Lung microvascular endothelial cell (primary cell): ENCODE data around the gene RBM42. TPM values are rescaled to one million over a fixed set of nuclear protein-coding genes. Genes with fewer than 3 reads are reported as not detected.
A peak's percentile ranks its signal among the peaks of the same experiment; 100 is the strongest.

Source experiments
- DNase-seq, 2 donors: peaks; one replicate each; pipeline versions ENCODE4 v3.0.0 to v3.0.0-alpha.2; 2010; ENCODE audit warnings: low read depth in 2 of 2
- total RNA-seq: library from RNA; depleted of rRNA; stranded (reverse); fragments of >200 nt; gene quantifications from 2 replicates; pipeline ENCODE4 v1.2.1, GENCODE V29; 2014

The RBM42 gene
- total RNA-seq, 1 donor from 2014 or later = 25.6 TPM

DNA sequence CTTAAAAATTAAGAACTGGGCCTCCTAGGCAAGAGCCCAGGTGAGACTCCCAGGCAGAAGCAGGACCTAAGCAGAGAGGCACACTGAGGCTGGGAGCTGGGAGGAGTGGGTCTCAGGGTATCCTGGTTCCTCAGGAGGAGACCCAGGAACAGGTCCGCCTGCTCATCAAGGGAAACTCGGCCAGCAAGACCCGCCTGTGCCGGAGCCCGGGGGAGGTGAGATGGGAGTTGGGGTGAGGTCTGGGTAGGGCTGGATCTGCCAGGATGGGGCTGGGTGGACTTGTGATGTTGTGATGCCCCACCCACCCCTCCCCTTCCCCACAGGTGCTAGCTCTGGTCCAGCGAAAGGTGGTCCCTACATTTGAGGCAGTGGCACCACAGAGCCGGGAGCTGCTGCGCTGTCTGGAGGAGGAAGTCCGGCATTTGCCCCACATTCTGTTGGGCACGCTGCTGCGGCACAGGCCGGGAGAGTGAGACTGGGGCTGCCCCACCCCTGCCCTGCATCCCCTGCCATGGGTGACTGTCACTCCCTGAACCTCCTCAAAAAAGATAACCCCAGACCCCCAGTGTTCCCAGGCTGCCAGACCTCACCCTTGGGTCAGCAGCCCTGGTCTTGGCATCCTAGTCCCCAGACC, 9.4 kb upstream of the RBM42 start:
- no peak for DNase-seq

DNA sequence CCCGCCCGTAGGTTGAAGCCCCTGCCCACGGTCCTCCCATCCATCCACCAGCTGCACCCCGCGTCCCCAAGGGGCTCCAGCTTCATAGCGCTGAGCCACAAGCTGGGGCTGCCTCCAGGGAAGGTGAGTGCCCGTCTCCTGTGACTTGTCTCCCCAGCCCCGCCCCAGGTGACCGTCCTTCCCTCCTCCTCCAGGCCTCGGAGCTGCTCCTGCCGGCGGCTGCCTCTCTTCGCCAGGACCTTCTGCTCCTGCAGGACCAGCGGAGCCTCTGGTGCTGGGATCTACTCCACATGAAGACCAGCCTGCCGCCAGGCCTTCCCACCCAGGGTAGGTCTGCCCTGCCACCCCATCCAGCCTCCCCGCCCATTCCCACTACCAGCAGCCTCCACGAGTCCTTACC, 8.8 kb upstream of the RBM42 start:
- DNase-seq = no peak

DNA sequence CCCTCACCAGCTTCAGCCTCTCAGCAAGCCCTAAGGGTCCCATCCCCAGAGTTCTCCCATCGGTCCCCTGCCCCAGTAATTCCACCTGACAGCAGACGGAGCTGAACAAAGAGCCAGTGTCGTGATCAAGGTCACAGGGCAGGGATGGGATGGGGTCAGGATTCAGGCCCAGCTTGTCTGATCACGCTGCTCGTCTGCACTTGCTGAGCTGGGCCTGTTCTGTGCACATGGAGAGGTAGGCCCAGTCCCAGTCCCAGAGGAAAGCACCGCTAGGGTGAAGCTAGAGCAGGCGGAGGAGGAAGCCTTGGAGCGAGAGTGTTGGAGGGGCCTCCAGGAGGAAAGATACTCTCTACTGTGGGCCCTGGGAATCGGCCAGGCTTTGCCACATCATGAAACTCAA, 7.1 kb upstream of the RBM42 start:
- DNase-seq = no peak

DNA sequence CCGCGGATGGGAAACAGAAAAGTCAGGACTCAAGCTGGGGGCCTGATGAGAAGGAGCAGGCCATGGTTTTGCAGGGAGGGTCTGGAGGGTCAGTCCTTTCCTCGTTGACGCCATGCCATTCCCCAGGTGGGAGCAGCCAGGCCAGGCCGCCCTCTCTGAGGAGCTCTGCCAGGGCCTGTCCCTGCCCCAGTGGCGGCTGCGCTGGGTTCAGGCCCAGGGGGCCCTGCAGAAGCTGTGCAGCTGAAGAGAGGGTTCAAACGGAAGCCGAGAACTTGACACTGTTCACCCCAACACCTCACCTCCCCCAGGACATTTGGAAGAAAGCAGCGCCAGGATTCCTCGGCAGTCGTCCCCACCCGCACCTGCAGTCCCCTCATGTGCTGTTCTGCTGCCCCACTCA, 6.1 kb upstream of the RBM42 start:
- no peak for DNase-seq

DNA sequence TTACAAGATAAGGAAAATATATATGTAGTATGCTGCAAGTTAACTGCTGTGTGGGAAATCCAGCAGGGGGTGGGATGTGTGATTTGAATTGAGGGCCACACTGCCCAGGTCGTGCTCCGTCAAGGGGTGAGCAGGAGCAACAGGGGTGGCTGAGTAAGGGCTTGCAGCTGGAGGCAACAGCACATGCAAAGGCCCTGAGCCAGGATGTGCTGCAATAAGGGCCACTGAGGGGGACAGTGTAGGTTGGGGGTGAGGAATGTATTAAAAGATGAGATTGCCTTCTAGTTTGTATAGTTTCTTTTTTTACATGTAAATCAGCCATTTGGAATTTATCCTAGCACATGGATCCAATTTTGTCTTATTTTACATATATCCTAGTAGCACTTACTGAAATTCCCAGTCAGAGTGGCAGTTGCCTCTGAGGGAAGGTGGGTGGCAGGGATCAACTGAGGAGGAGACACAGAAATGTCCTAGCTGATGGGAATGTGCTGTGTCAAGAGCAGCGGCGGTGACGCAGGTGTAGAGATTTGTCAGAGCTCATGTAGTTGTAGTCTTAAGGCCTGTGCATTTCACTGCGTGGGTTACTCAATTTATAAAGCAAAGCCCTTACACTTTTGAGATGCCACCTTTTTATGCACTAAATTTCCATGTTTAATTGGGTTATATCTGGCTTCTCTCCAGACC, 5.4 kb upstream of the RBM42 start:
- DNase-seq = no peak

DNA sequence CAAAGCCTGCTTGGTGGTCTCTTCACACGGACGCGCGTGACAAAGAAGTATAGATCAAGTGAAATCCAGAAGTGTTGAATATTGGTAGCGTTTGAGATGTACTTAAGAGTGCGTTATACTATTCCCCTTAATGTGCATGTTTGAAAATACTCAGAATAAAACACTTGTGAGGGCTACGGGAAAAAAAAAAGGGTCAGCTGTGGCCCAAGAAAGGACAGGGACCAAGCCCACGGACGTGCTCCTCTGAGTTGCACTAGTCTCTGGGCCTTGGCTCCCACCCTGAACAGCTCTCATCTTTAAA, 622 bp upstream of the RBM42 start:
- DNase-seq = no peak

DNA sequence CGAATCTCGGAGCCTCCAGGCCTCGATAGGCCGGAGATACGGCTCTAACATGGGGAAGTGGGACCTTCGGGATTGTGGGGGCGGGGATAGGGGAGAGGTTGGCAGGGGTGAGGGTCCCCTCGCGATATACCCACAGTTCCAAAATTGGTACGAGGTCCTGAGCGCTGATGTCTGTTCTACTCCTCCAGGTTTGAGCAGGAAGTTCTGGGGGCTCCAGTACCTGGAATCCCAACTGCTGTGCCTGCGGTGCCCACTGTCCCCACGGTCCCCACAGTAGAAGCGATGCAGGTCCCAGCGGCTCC, 447 bp downstream of the RBM42 start:
- no peak for DNase-seq

DNA sequence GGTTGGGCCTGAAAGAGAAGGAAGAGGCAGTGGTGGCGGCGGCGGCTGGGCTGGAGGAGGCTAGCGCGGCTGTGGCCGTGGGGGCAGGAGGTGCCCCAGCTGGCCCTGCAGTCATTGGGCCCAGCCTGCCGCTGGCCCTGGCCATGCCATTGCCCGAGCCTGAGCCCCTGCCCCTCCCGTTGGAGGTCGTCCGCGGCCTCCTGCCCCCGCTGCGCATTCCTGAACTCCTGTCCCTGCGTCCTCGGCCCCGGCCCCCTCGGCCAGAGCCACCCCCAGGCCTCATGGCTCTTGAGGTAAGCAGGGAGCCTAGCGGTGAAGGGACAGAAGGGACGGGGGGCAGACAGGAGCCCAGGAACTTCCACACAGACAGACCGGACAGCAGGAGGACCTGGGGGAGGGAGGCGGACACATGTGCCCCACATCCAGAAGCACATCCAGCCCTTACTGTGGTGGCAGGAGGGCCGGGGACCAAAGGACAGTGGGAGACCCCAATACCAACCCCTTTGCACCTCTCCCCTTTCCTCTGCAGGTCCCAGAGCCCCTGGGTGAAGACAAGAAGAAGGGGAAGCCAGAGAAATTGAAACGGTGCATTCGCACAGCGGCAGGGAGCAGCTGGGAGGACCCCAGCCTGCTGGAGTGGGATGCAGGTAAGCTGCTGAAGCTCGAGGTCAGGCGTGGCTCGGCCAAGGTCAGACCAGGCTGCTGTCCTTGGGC, 5.0 kb downstream of the RBM42 start:
- no peak for DNase-seq

DNA sequence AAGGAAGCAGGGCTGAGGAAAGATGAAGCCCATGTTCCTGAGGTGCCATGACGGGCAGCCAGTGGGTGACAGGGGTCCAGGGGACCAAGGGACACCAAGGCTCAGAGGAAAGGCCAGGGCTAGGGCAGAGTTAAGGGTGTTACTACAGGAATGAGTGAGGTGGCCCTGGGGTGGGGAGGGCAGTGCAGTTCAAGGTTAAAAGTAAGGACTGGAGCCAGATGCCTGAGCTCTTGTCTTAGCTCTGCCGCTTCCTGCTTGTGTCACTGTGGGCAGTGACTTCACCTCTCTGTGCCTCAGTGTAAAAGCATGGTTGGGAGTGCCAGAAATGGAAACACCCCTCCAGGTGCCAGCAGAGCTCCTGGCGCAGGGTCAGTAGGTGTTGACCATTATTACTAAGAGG, 7.8 kb downstream of the RBM42 start:
- DNase-seq = no peak

DNA sequence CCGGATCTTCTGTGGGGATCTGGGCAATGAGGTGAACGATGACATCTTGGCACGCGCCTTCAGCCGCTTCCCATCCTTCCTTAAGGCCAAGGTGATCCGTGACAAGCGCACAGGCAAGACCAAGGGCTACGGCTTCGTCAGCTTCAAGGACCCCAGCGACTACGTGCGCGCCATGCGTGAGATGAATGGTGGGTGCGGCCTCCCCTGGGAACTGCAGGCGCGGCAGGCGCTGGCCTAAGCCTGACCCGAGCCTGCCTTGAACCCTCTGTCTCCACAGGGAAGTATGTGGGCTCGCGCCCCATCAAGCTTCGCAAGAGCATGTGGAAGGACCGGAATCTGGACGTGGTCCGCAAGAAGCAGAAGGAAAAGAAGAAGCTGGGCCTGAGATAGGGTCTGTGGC, 8.3 kb downstream of the RBM42 start:
- DNase-seq = no peak

DNA sequence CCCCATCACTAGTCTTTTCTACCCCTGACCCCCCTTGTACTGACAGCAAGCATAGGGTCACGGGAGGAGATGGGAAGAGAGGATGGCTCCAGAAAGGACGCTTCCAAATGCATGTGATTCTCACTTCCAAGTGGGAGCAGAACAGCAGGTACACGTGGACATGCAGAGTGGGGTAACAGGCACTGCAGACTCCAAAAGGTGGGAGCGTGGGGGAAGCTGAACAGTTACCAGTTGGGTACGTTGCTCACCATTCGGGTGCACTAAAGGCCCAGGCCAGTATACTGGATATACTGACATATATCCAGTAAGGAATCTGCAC, 10.4 kb downstream of the RBM42 start:
- no peak for DNase-seq

DNA sequence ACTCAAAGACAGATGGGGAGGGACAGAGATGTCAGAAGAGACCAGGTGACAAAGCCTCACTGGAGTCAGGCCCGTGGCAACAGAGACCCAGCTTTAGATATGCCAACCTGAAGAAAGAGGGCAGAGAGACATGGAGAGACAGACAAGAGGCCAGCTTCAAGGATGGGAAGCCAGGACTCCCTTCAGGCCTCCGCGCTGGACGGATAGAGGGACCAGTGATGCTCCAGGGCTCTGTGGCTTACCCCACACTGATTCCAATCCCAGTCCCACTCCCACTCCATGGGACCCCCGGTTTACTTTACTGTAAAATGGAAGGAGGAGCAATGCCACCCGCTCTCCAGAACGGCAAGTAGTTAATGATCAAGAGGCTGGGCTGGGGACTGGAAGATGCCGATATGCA, 11.0 kb downstream of the RBM42 start:
- no peak for DNase-seq

DNA sequence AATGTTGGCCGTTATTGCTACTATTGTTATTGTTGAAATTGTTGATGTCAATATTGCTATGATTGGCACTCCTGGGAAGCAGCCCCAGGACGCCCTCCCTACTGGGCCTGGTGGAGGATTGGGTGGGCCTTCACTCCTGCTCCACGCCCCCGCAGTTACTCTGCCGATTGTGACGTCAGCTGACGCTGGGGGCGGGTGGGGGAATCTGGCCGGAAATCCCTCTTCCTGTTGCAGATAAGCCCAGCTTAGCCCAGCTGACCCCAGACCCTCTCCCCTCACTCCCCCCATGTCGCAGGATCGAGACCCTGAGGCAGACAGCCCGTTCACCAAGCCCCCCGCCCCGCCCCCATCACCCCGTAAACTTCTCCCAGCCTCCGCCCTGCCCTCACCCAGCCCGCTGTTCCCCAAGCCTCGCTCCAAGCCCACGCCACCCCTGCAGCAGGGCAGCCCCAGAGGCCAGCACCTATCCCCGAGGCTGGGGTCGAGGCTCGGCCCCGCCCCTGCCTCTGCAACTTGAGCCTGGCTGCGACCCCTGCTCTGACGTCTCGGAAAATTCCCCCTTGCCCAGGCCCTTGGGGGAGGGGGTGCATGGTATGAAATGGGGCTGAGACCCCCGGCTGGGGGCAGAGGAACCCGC, 12.8 kb downstream of the RBM42 start, which contains the start of gene ETV2:
ETV2 (plus strand) TSS at position 231 of the 637 bp plus-strand sequence. CDS start 716 bp downstream, outside the sequence.
- DNase-seq = peak in 1 of 2 donors; percentile 59

DNA sequence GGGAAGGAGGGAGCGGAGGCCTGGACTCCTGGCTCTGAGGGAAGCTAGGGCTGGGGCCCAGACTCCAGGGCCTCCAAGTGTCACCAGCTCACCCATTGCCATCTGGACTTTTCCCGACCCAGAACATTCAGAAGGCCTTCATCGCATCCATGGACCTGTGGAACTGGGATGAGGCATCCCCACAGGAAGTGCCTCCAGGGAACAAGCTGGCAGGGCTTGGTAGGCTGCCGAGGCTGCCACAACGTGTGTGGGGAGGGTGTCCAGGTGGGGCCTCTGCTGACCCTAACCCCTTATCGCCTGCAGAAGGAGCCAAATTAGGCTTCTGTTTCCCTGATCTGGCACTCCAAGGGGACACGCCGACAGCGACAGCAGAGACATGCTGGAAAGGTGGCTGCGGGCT, 13.5 kb downstream of the RBM42 start:
- DNase-seq = no peak

DNA sequence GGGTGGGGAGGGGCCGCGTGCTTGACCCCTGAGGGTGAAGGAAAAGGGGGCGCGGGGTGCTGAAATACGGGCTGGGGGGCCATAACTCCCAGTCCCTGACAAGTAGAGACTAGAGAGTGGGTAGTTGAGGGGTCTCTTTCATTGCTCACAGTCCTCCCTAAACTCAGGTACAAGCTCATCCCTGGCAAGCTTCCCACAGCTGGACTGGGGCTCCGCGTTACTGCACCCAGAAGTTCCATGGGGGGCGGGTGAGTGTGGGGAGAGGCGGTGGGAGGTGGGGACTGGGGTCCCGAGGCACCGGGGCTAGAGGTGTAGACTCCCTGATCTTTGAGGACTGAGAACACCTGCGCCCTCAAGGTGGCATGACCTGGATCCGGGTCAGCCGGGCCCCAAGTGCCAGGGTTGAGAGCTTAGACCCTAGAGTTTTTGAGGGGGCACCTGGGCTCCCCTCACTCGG, 14.0 kb downstream of the RBM42 start:
- DNase-seq = no peak

DNA sequence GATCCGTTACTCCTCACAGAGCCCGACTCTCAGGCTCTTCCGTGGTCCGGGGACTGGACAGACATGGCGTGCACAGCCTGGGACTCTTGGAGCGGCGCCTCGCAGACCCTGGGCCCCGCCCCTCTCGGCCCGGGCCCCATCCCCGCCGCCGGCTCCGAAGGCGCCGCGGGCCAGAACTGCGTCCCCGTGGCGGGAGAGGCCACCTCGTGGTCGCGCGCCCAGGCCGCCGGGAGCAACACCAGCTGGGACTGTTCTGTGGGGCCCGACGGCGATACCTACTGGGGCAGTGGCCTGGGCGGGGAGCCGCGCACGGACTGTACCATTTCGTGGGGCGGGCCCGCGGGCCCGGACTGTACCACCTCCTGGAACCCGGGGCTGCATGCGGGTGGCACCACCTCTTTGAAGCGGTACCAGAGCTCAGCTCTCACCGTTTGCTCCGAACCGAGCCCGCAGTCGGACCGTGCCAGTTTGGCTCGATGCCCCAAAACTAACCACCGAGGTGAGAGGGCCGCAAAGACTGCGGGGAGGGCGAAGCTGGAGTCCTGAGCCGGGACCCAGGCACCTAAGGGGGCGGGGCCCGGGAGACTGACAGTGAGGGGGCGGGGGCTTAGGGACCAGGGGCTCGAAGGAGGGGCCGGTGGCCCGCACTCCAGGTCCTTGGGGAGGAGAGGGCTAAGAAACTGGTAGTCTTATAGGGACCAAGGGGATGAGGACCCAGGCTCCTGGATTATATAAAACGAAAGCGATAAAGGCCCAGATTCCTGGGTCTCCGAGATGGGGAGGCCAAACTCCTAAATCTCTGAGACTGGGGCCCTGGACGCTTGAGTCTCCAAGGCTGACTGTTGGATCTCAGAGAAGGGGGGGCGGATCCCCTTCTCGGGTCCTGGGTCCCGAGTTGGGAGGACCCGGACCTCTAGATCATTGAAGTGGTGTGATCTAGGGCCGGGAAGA, 14.7 kb downstream of the RBM42 start:
- peak; percentile 70 to 89 for DNase-seq

DNA sequence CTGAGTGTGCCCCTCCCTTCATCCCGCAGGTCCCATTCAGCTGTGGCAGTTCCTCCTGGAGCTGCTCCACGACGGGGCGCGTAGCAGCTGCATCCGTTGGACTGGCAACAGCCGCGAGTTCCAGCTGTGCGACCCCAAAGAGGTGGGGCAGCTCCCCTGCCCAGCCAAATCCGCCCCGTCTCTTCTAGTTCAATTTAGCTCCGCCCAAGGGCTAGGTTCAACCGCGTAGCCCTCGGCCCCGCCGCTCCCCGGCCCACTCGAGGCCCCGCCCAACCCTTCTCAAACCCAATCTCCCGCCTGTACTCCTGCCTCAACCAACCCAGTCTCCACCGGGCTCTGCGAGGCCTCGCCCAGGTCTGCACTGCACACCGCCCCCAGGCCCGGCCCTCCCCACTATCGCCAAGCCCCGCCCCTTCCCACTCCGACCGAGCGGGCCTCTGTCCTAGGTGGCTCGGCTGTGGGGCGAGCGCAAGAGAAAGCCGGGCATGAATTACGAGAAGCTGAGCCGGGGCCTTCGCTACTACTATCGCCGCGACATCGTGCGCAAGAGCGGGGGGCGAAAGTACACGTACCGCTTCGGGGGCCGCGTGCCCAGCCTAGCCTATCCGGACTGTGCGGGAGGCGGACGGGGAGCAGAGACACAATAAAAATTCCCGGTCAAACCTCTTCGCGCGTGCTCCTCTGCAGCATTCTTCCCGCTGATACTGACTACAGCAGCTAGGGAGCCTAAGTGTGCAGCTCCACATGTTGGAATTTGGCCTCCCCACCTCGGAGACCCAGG, 15.6 kb downstream of the RBM42 start:
- DNase-seq = peak; percentile 90 to 96

DNA sequence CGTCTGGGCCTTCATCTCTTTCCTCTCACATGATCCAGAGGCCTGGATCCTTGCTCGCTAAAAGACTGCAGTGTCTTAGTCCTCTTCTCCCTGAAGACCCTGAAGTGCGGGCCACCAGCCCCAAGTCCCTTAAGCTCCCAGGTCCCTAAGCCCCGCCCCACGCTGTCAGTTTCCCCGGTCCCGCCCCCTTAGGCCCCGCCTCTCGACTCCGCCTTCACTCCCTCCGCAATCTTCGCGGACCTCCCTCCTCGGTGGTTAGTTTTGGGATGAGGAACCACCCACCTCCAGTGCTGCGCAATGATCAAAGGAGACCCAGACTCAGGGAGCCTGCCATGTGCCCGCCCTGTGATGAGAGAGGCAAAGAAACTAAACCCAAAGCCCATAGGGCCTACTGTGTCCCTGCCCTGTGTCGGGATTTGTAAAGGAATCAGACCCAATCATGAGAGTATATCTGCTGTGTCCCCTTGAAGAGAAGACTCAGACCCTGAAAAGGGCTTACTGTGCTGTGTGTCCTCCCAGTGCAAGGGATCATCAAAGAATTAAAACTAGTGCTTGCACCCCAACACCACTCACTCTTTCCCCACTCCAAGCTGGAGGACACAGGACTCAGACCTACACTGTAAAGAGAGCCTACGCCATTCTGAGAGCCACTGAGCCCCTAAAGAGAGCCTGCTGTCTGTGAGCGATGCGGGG, 16.3 kb downstream of the RBM42 start:
- DNase-seq = peak; percentile 31 to 48

DNA sequence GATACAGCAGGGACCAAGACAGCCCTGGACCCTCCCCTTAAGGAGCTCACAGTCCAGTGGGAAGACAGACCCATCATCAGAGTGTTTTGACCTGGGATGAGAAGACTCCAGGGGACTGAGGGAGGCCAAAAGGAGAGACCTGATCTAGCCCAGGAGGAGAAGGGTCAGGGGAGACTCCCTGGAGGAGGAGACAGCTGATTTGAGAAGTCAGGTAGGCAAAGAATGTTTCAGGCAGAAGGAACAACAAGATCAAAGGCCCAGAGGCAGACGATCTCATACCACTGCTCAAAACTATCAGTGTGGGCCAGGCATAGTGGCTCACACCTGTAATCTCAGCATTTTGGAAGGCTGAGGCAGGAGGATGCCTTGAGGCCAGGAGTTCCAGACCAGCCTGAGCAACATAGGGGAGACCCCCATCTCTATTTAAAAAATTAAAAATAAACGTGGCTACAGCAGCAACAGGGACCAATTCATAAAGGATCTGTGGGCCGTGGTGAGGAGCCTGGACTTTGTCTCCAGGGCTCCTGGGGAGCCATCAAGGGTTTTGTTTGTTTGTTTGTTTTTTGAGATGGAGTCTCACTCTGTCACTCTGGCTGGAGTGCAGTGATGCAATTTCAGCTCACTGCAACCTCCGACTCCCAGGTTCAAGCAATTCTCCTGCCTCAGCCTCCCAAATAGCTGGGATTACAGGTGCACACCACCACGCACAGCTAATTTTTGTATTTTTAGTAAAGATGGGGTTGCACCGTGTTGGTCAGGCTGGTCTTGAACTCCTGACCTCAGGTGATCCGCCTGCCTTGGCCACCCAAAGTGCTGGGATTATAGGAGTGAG, 17.1 kb downstream of the RBM42 start:
- DNase-seq = no peak
